ENCODE measurements around the gene TBL3.

The TBL3 gene

GRCh38 chr16:2023092-2024031 is 51.5 kb downstream of the TBL3 start:
- peak; percentile 92 to 93 for DNase-seq

GRCh38 chr16:2024032-2024420 is 52.2 kb downstream of the TBL3 start:
- DNase-seq = no peak

- DNase-seq = no peak
These were observed 53.4 kb downstream of the TBL3 start for GRCh38 chr16:2025251-2025650.

GRCh38 chr16:2025878-2026460 is 54.1 kb downstream of the TBL3 start:
- no peak for DNase-seq

- DNase-seq = no peak
These were observed 54.7 kb downstream of the TBL3 start, which contains the start of gene NHERF2 for GRCh38 chr16:2026461-2027023. TSS of gene NHERF2 (plus strand) at chr16:2026902. CDS start at chr16:2027006, 104 bp downstream.

GRCh38 chr16:2027024-2028010 is 55.5 kb downstream of the TBL3 start:
- peak in 1 of 2 experiments; percentile 10 for DNase-seq

GRCh38 chr16:2028146-2028545 is 56.3 kb downstream of the TBL3 start:
- DNase-seq = no peak

- DNase-seq = no peak
These were observed 56.9 kb downstream of the TBL3 start for GRCh38 chr16:2028620-2029220.

GRCh38 chr16:2029350-2029749 is 57.5 kb downstream of the TBL3 start:
- no peak for DNase-seq

- DNase-seq = no peak
These were observed 58.2 kb downstream of the TBL3 start for GRCh38 chr16:2030036-2030435.

- no peak for DNase-seq
These were observed 59.3 kb downstream of the TBL3 start for GRCh38 chr16:2031081-2031577.
